Ramos (cell line): ENCODE results near the gene TRMT1.

ENCODE experiments used
- in situ Hi-C: fragments of 300-500 bp; cut with MboI; formaldehyde crosslinking; loops from one replicate; pipeline ENCODE4 v1.14.3; 2022; ENCODE audit warnings: low sequenced_read_pairs; ENCODE audit not compliant: unreplicated experiment

The TRMT1 gene

GRCh38 chr19:13060233-13060963, 56.1 kb downstream of the TRMT1 start:
- in situ Hi-C loops = no loop called here

- in situ Hi-C loops = no loop called here
These were observed 57.4 kb downstream of the TRMT1 start for GRCh38 chr19:13058951-13059660.

GRCh38 chr19:13057744-13058143, 58.8 kb downstream of the TRMT1 start:
- in situ Hi-C loops = no loop called here

GRCh38 chr19:13057147-13057572, 59.4 kb downstream of the TRMT1 start:
- in situ Hi-C loops = no loop called here

- in situ Hi-C loops = no loop called here
These were observed 60.4 kb downstream of the TRMT1 start for GRCh38 chr19:13056052-13056660.

- in situ Hi-C loops = no loop called here
These were observed 61.1 kb downstream of the TRMT1 start for GRCh38 chr19:13055213-13056051.
